ENCODE results near the gene URM1. TPM values are rescaled to one million over a fixed set of nuclear protein-coding genes. Genes with fewer than 3 reads are reported as not detected.
A peak's percentile ranks its signal among the peaks of the same experiment; 100 is the strongest.

URM1 gene
- total RNA-seq, 4 donors from 2014 or later = 30.2 to 37.6 (median 34.0) TPM

- no peak for TF ChIP-seq EP300 (IDR thresholded peaks at IDR 0.05)
- no peak for TF ChIP-seq POLR2AphosphoS5 (IDR thresholded peaks at IDR 0.05)
- TF ChIP-seq CTCF (IDR thresholded peaks at IDR 0.05) = no peak
- no peak for TF ChIP-seq POLR2A (IDR thresholded peaks at IDR 0.05)
- Histone ChIP-seq H3K4me1 (peaks cover 21% of the 10 kb centered on the region), H3K9me3 (no peaks in the 10 kb centered on the region), H3K27me3 (peaks cover 11% of the 10 kb centered on the region), H3K4me3 (no peak overlapping the region), H3K36me3 (no peaks in the 10 kb centered on the region), H3K27ac (no peak overlapping the region)
- 37% methylated on average over 6 of the region's 6 CpGs for WGBS
- DNase-seq (ENCODE audit: low spot score in 2 of 2) = no peak
These were observed 44.8 kb downstream of the URM1 start for GRCh38 chr9:128416014-128416413.

- DNase-seq (ENCODE audit: low spot score in 2 of 2) = no peak
- H3K4me3 ChIP-seq = no peak overlapping the region
- no peak overlapping the region for H3K27ac ChIP-seq
- peaks cover 11% of the 10 kb centered on the region for H3K27me3 ChIP-seq
- TF ChIP-seq POLR2AphosphoS5 (IDR thresholded peaks at IDR 0.05) (no peak), POLR2A (IDR thresholded peaks at IDR 0.05) (no peak), EP300 (IDR thresholded peaks at IDR 0.05) (no peak), CTCF (IDR thresholded peaks at IDR 0.05) (no peak)
- peaks cover 27% of the 10 kb centered on the region for H3K4me1 ChIP-seq
- H3K9me3 ChIP-seq = no peaks in the 10 kb centered on the region
- no peaks in the 10 kb centered on the region for H3K36me3 ChIP-seq
- 68% methylated on average over 6 of the region's 6 CpGs for WGBS
These were observed 45.4 kb downstream of the URM1 start for GRCh38 chr9:128416432-128417019.

GRCh38 chr9:128419061-128419925 is 48.1 kb downstream of the URM1 start:
- no peak for DNase-seq (ENCODE audit: low spot score in 2 of 2)
- peak overlapping the region; percentile 65 for H3K4me3 ChIP-seq
- WGBS = 3% methylated on average over 21 of the region's 28 CpGs
- H3K27ac ChIP-seq = no peak overlapping the region
- H3K27me3 ChIP-seq = peaks cover under 1% of the 10 kb centered on the region
- H3K36me3 ChIP-seq = no peaks in the 10 kb centered on the region
- TF ChIP-seq POLR2A (IDR thresholded peaks at IDR 0.05) = no peak
- no peak for TF ChIP-seq EP300 (IDR thresholded peaks at IDR 0.05)
- no peak for TF ChIP-seq POLR2AphosphoS5 (IDR thresholded peaks at IDR 0.05)
- no peak for TF ChIP-seq CTCF (IDR thresholded peaks at IDR 0.05)
- peaks cover 28% of the 10 kb centered on the region for H3K4me1 ChIP-seq
- H3K9me3 ChIP-seq = no peaks in the 10 kb centered on the region

GRCh38 chr9:128420060-128420650 is 49.0 kb downstream of the URM1 start:
- TF ChIP-seq POLR2AphosphoS5 (IDR thresholded peaks at IDR 0.05) (no peak), POLR2A (IDR thresholded peaks at IDR 0.05) (no peak), EP300 (IDR thresholded peaks at IDR 0.05) (no peak), CTCF (IDR thresholded peaks at IDR 0.05) (peak; percentile 16 to 84)
- WGBS = 0% methylated on average over 20 of the region's 59 CpGs
- H3K27ac ChIP-seq = peak overlapping the region; percentile 37

More at GRCh38 chr9:128420060-128420650, 49.0 kb downstream of the URM1 start:
- no peaks in the 10 kb centered on the region for H3K9me3 ChIP-seq
- peaks cover 28% of the 10 kb centered on the region for H3K4me1 ChIP-seq
- H3K27me3 ChIP-seq = no peaks in the 10 kb centered on the region
- DNase-seq (ENCODE audit: low spot score in 2 of 2) = no peak
- peaks cover 5% of the 10 kb centered on the region for H3K36me3 ChIP-seq
- peak overlapping the region; percentile 65 for H3K4me3 ChIP-seq
